Upper lobe of right lung (tissue), 1 donor: Measurements from ENCODE around the gene JPT1. TPM values are rescaled to one million over a fixed set of nuclear protein-coding genes. Genes with fewer than 3 reads are reported as not detected.
"Not testable (repeated sequence)": the region's sequence is repeated elsewhere in the genome, so short reads cannot be mapped to it uniquely, and the experiment has no call there.

Source experiments
- ATAC-seq: fragments of 200-7000 bp; cut with Tn5 transposase; one replicate; pipeline ENCODE4 v1.9.1; 2020; ENCODE audit warnings: mild to moderate bottlenecking, moderate library complexity
- DNase-seq: peaks from one replicate; pipeline ENCODE4 v3.0.0-alpha.2; 2020
- H3K27ac ChIP-seq: fragments of 200-600 bp; one replicate; pipeline ENCODE4 v1.8.0; 2022
- H3K27me3 ChIP-seq: fragments of 200-600 bp; one replicate; pipeline ENCODE4 v1.8.0; 2022; ENCODE audit warnings: mild to moderate bottlenecking
- H3K36me3 ChIP-seq: fragments of 200-600 bp; one replicate; pipeline ENCODE4 v1.8.0; 2022
- H3K4me1 ChIP-seq: fragments of 200-600 bp; one replicate; pipeline ENCODE4 v1.8.0; 2022
- H3K4me3 ChIP-seq: fragments of 200-600 bp; one replicate; pipeline ENCODE4 v1.8.0; 2022; ENCODE audit warnings: mild to moderate bottlenecking
- H3K9me3 ChIP-seq: fragments of 200-600 bp; one replicate; pipeline ENCODE4 v1.8.0; 2022
- intact Hi-C: fragments of 100-400 bp; cut with DNase I; formaldehyde crosslinking; loops from one replicate; pipeline ENCODE4 v1.11.0; 2022
- total RNA-seq: library from RNA; stranded (reverse); fragmentation: NEBNext Ultra II Directional; extraction: Animal tissue kit (Norgen Biotek cat#: 25700); gene quantifications from one replicate; pipeline ENCODE4 v1.2.1, GENCODE V29; 2021
- TF ChIP-seq, protein P1 (sequence below): fragments of 200-600 bp; IDR thresholded peaks from one replicate; pipeline ENCODE4 v1.8.0; 2022; ENCODE audit warnings: antibody characterized with exemption
- donor health status: DM: no; HTN: yes; CAD: no; lungs with severe emphysema.

Gene JPT1
- total RNA-seq, 1 donor from 2014 or later: 47.8 TPM

GRCh38 chr17:75144816-75145512 is 9.3 kb downstream of the JPT1 start:
- Histone ChIP-seq H3K9me3 (no peaks in the 10 kb centered on the region), H3K27me3 (no peaks in the 10 kb centered on the region), H3K4me3 (no peak overlapping the region), H3K27ac (no peak overlapping the region), H3K4me1 (no peaks in the 10 kb centered on the region), H3K36me3 (peaks cover 18% of the 10 kb centered on the region)
- TF ChIP-seq, protein P1, sequence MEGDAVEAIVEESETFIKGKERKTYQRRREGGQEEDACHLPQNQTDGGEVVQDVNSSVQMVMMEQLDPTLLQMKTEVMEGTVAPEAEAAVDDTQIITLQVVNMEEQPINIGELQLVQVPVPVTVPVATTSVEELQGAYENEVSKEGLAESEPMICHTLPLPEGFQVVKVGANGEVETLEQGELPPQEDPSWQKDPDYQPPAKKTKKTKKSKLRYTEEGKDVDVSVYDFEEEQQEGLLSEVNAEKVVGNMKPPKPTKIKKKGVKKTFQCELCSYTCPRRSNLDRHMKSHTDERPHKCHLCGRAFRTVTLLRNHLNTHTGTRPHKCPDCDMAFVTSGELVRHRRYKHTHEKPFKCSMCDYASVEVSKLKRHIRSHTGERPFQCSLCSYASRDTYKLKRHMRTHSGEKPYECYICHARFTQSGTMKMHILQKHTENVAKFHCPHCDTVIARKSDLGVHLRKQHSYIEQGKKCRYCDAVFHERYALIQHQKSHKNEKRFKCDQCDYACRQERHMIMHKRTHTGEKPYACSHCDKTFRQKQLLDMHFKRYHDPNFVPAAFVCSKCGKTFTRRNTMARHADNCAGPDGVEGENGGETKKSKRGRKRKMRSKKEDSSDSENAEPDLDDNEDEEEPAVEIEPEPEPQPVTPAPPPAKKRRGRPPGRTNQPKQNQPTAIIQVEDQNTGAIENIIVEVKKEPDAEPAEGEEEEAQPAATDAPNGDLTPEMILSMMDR: no peak
- DNase-seq (no peak), ATAC-seq (peak; percentile 82)
- intact Hi-C loops: no loop called here

GRCh38 chr17:75142236-75142971 is 11.9 kb downstream of the JPT1 start:
- H3K27me3 ChIP-seq: no peaks in the 10 kb centered on the region
- DNase-seq: no peak
- no peak for ATAC-seq
- H3K9me3 ChIP-seq: no peaks in the 10 kb centered on the region
- H3K4me3 ChIP-seq: no peak overlapping the region
- H3K36me3 ChIP-seq: peaks cover 7% of the 10 kb centered on the region
- no peak overlapping the region for H3K27ac ChIP-seq
- H3K4me1 ChIP-seq: no peaks in the 10 kb centered on the region
- intact Hi-C loops: no loop called here
- TF ChIP-seq, protein P1: no peak

DNA sequence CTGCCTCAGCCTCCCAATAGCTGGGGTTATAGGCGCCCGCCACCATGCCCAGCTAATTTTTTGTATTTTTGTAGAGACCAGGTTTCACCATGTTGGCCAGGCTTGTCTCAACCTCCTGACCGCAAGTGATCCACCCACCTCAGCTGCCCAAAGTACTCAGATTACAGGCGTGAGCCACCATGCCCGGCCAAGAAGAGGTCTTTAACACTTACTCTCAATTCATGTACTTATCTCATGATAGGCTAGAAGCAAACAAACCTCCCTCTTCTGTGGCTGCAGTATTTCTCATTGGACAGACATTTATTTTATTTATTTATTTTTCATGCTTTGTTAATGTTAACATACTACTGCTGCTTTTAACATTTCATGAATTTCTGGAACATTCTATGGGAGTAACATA is 15.8 kb downstream of the JPT1 start:
- ATAC-seq (no peak), DNase-seq (no peak)
- no peaks in the 10 kb centered on the region for H3K9me3 ChIP-seq
- H3K4me1 ChIP-seq: no peaks in the 10 kb centered on the region
- peaks cover 7% of the 10 kb centered on the region for H3K36me3 ChIP-seq
- intact Hi-C loops: no loop called here
- TF ChIP-seq, protein P1: no peak
- H3K4me3 ChIP-seq: no peak overlapping the region
- no peak overlapping the region for H3K27ac ChIP-seq
- H3K27me3 ChIP-seq: no peaks in the 10 kb centered on the region

- H3K27me3 ChIP-seq, intact Hi-C loops, H3K36me3 ChIP-seq, H3K4me3 ChIP-seq, H3K27ac ChIP-seq, H3K9me3 ChIP-seq, DNase-seq, ATAC-seq, H3K4me1 ChIP-seq: not testable (repeated sequence)
Observed at GRCh38 chr17:75137762-75138161, 16.6 kb downstream of the JPT1 start.

DNA sequence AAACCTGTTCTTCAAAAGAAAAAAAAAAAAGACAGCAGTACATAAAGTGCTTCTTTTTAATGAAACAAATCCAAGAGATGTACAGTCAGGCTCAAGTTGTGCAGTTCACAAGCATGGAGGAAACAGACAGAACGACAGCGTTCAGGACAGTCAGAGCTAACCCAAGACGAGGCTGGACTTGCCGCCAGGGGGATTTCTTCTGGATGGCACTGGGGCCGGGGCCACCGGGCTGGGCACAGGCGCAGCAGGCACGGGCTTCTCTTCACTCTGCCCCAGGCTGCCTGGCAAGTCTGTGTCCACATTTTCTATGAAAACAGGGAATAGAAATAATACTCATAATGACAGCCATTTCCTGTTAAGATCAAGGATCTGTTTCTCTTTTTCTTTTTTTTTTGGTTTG is 18.4 kb downstream of the JPT1 start:
- Histone ChIP-seq H3K4me1 (peaks cover 7% of the 10 kb centered on the region), H3K27ac (no peak overlapping the region), H3K36me3 (peaks cover 1% of the 10 kb centered on the region), H3K27me3 (no peaks in the 10 kb centered on the region), H3K9me3 (no peaks in the 10 kb centered on the region), H3K4me3 (no peak overlapping the region)
- intact Hi-C loops: no loop called here
- ATAC-seq (no peak), DNase-seq (no peak)
- TF ChIP-seq, protein P1: no peak

GRCh38 chr17:75135452-75135851 is 18.9 kb downstream of the JPT1 start:
- ATAC-seq (no peak), DNase-seq (no peak)
- H3K36me3 ChIP-seq: peaks cover 1% of the 10 kb centered on the region
- intact Hi-C loops: no loop called here
- H3K4me3 ChIP-seq: no peak overlapping the region
- H3K4me1 ChIP-seq: peaks cover 9% of the 10 kb centered on the region
- TF ChIP-seq, protein P1: no peak
- no peaks in the 10 kb centered on the region for H3K9me3 ChIP-seq
- no peak overlapping the region for H3K27ac ChIP-seq
- H3K27me3 ChIP-seq: no peaks in the 10 kb centered on the region

GRCh38 chr17:75133607-75134347 is 20.5 kb downstream of the JPT1 start:
- H3K36me3 ChIP-seq: peaks cover 18% of the 10 kb centered on the region
- H3K4me3 ChIP-seq, H3K27ac ChIP-seq, H3K9me3 ChIP-seq, DNase-seq, intact Hi-C loops, H3K27me3 ChIP-seq, ATAC-seq: not testable (repeated sequence)
- peaks cover 11% of the 10 kb centered on the region for H3K4me1 ChIP-seq
